ENCODE results near the gene FOXN1. TPM values are rescaled to one million over a fixed set of nuclear protein-coding genes. Genes with fewer than 3 reads are reported as not detected.

FOXN1 gene
- total and polyA plus RNA-seq, 8 donors = 0.43 to 9.3 (median 2.4) TPM; not detected in 5

DNA sequence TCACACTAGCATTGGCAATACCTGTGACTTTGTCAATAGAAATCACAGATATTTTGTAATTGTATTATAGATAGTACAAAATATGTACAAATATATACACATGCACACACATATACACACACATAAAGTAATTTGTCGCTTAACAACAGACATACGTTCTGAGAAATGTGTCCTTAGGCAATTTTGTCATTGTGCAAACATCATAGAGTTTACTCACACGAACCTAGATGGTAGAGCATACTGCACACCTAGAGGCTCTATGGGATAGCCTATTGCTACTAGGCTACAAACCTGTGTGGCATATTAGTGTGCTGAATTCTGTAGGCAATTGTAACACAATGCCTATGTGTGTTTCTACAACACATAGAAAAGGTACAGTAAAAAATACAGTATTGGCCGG lies 35.3 kb downstream of the FOXN1 start:
- no peaks in the 10 kb centered on the region for H3K27me3 ChIP-seq
- peaks cover 0 to 5% (median 3%) of the 10 kb centered on the region in 4 donors for H3K36me3 ChIP-seq
- 67 to 83% (median 74%) methylated on average over 4 of the region's 4 CpGs for WGBS, 5 donors
- no peak for TF ChIP-seq EP300 (IDR thresholded peaks at IDR 0.05)
- no peak for TF ChIP-seq POLR2A (IDR thresholded peaks at IDR 0.05)
- no peak for TF ChIP-seq POLR2AphosphoS5 (IDR thresholded peaks at IDR 0.05)
- no peak for TF ChIP-seq CTCF (IDR thresholded peaks at IDR 0.05)
- DNase-seq = no peak
- H3K27ac ChIP-seq = no peak overlapping the region
- intact Hi-C loops (cut with DNase I; ENCODE audit: low total_unique reads) = no loop called here
- H3K4me1 ChIP-seq = peaks cover 3 to 10% (median 7%) of the 10 kb centered on the region in 4 donors
- no peaks in the 10 kb centered on the region for H3K9me3 ChIP-seq
- no peak overlapping the region for H3K4me3 ChIP-seq

DNA sequence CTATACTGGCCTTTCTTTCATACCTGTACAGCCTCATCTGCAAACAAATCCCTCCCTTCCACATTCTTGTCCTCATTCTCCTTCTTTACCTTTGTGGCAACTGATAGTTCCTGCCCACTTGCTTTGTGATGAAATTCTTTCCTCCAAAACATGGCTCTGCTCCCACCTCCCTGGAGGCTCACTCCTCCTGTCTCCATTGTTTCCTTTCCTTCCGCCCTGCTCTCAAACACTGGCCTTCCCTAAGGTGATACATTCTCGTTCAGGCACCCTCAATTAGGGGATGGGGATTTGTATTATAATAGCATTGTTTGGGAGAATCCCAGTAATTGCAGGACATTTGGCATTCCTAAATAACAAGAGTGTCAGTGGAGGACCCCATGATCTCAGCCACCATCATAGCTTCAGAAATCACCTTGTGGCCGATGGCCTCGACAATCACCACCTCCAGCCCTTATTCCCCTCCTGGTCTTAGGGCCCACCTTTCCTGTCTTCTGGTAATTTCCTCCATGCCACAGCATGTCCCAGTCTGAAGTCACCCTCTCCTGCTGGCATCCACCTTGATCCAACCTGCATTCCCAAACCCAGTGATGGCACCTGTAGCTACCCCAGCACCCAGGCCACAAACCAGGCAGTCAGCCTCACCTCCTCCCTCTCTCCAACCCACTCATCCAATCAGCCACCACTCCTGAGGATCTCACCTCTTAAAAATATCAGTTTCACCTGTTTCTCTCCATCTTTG lies 38.4 kb downstream of the FOXN1 start:
- TF ChIP-seq CTCF (IDR thresholded peaks at IDR 0.05) (no peak), POLR2AphosphoS5 (IDR thresholded peaks at IDR 0.05) (no peak), POLR2A (IDR thresholded peaks at IDR 0.05) (no peak), EP300 (IDR thresholded peaks at IDR 0.05) (no peak)
- DNase-seq = no peak

DNA sequence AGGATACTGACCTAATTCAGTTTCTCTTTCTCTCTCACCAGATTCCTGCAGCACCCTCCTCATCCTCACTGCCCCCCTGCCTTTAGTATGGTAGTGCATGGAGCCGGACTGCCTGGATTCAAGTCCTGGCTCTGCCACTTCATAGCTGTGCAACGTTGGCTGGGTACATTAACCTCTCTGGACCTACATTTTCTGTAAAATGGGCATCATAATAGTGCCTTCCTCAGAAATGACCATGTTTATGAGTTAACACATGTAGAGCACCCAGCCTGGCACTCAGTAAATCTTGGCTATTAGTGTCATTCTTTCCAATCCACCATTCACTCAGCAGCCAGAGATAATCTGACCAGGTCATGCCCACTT lies 39.0 kb downstream of the FOXN1 start:
- no peak for TF ChIP-seq CTCF (IDR thresholded peaks at IDR 0.05)
- TF ChIP-seq EP300 (IDR thresholded peaks at IDR 0.05) = no peak
- TF ChIP-seq POLR2A (IDR thresholded peaks at IDR 0.05) = no peak
- no peaks in the 10 kb centered on the region for H3K9me3 ChIP-seq
- H3K4me1 ChIP-seq = peaks cover 3 to 20% (median 12%) of the 10 kb centered on the region in 4 donors
- H3K27ac ChIP-seq = no peak overlapping the region
- 75 to 85% (median 81%) methylated on average over 2 of the region's 2 CpGs for WGBS, 5 donors
- H3K4me3 ChIP-seq = no peak overlapping the region
- peaks cover 4 to 18% (median 15%) of the 10 kb centered on the region in 4 donors for H3K36me3 ChIP-seq
- no peak for DNase-seq
- H3K27me3 ChIP-seq = no peaks in the 10 kb centered on the region
- intact Hi-C loops (cut with DNase I; ENCODE audit: low total_unique reads) = no loop called here

More for the DNA sequence above, 38.4 kb downstream of the FOXN1 start:
- H3K27me3 ChIP-seq = no peaks in the 10 kb centered on the region
- intact Hi-C loops (cut with DNase I; ENCODE audit: low total_unique reads) = no loop called here
- H3K9me3 ChIP-seq = no peaks in the 10 kb centered on the region
- H3K4me3 ChIP-seq = no peak overlapping the region
- H3K27ac ChIP-seq = no peak overlapping the region
- H3K4me1 ChIP-seq = peaks cover under 1 to 15% (median 9%) of the 10 kb centered on the region in 4 donors
- WGBS, 5 donors = 84 to 88% (median 86%) methylated on average over 4 of the region's 4 CpGs
- peaks cover 4 to 18% (median 15%) of the 10 kb centered on the region in 4 donors for H3K36me3 ChIP-seq

GRCh38 chr17:28545787-28546415 lies 39.8 kb downstream of the FOXN1 start:
- DNase-seq = no peak
- intact Hi-C loops (cut with DNase I; ENCODE audit: low total_unique reads) = no loop called here
- no peaks in the 10 kb centered on the region for H3K9me3 ChIP-seq
- H3K27me3 ChIP-seq = no peaks in the 10 kb centered on the region
- peaks cover 3 to 28% (median 18%) of the 10 kb centered on the region in 4 donors for H3K4me1 ChIP-seq
- no peak overlapping the region for H3K27ac ChIP-seq
- peaks cover 4 to 18% (median 15%) of the 10 kb centered on the region in 4 donors for H3K36me3 ChIP-seq
- TF ChIP-seq POLR2AphosphoS5 (IDR thresholded peaks at IDR 0.05) = no peak
- TF ChIP-seq POLR2A (IDR thresholded peaks at IDR 0.05) = no peak
- TF ChIP-seq EP300 (IDR thresholded peaks at IDR 0.05) = no peak
- no peak overlapping the region for H3K4me3 ChIP-seq
- 71 to 78% (median 73%) methylated on average over 6 of the region's 6 CpGs for WGBS, 5 donors

Measured in stomach (tissue), 9 donors.